HepG2 (cell line): Measurements from ENCODE around the gene TLR5. TPM values are rescaled to one million over a fixed set of nuclear protein-coding genes. Genes with fewer than 3 reads are reported as not detected.
A peak's percentile ranks its signal among the peaks of the same experiment; 100 is the strongest.

Source experiments
- BRD4 ChIP-seq: sonication (generic); formaldehyde crosslinking; IDR thresholded peaks from 2 replicates; pipeline ENCODE4 v1.4.0; 2020; ENCODE audit warnings: missing genetic modification reagents
- FOSL2 ChIP-seq: sonication (generic); formaldehyde crosslinking; IDR thresholded peaks from 2 replicates; pipeline ENCODE4 v1.4.0; 2020; ENCODE audit warnings: missing genetic modification reagents
- IKZF4 ChIP-seq: sonication (generic); formaldehyde crosslinking; IDR thresholded peaks from 2 replicates; pipeline ENCODE4 v1.5.1; 2020; ENCODE audit warnings: borderline replicate concordance, mild to moderate bottlenecking, low read depth, missing genetic modification reagents; ENCODE audit errors: not compliant biosample characterization
- SMC3 ChIP-seq: IDR thresholded peaks from 2 replicates; pipeline ENCODE4 v1.6.1; 2011; ENCODE audit warnings: low read length, improper control_type of control experiment
- ZNF138 ChIP-seq: sonication (generic); formaldehyde crosslinking; IDR thresholded peaks from 2 replicates; pipeline ENCODE4 v1.5.0; 2020; ENCODE audit warnings: mild to moderate bottlenecking, low read depth, missing genetic modification reagents
- ZNF282 ChIP-seq: fragments of 450-650 bp; IDR thresholded peaks from 2 replicates; pipeline ENCODE4 v1.6.1; 2018; ENCODE audit not compliant: partially characterized antibody
- ZNF33B ChIP-seq: sonication (generic); formaldehyde crosslinking; IDR thresholded peaks from 2 replicates; pipeline ENCODE4 v1.5.1; 2020; ENCODE audit warnings: mild to moderate bottlenecking, missing genetic modification reagents
- polyA plus RNA-seq, 8 experiments: library from polyadenylated mRNA; depleted of rRNA in 3 of 8; stranded (reverse) in 7 of 8; unstranded in 1 of 8; fragments of >200 nt; fragmentation: Illumina TruSeq in 4 of 8; extraction: Trizol in 4 of 8; gene quantifications; 2 replicates each; pipeline versions ENCODE4 v1.2.1 to v1.2.3, GENCODE V29; 2011 to 2016; ENCODE audit warnings: low read depth in 4 of 8, missing spikeins in 1 of 8, mixed read lengths in 1 of 8; ENCODE audit not compliant: insufficient read depth in 1 of 8
- total RNA-seq, 5 experiments: library from RNA; depleted of rRNA; stranded (reverse); fragments of >200 nt; fragmentation: Illumina TruSeq; extraction: Trizol; gene quantifications; 2 replicates each; pipeline ENCODE4 v1.2.3, GENCODE V29; 2016; ENCODE audit warnings: low read depth in 1 of 5
- TF ChIP-seq, protein P1 (sequence below): sonication (generic); formaldehyde crosslinking; IDR thresholded peaks from 2 replicates; pipeline ENCODE4 v1.4.0; 2020; ENCODE audit warnings: missing genetic modification reagents, borderline replicate concordance
- TF ChIP-seq, protein P2 (sequence below): sonication (generic); formaldehyde crosslinking; IDR thresholded peaks from 2 replicates; pipeline ENCODE4 v1.4.0; 2020; ENCODE audit warnings: missing genetic modification reagents, borderline replicate concordance
- TF ChIP-seq, protein P3 (sequence below): sonication (generic); formaldehyde crosslinking; IDR thresholded peaks from 2 replicates; pipeline ENCODE4 v1.8.0; 2022; ENCODE audit warnings: missing genetic modification reagents, mild to moderate bottlenecking, inconsistent platforms, borderline replicate concordance
- TF ChIP-seq, protein P4 (sequence below): sonication (generic); formaldehyde crosslinking; IDR thresholded peaks from 2 replicates; pipeline ENCODE4 v1.8.1; 2023; ENCODE audit warnings: mild to moderate bottlenecking, missing genetic modification reagents
- TF ChIP-seq, protein P5 (sequence below), 2 experiments: sonication (generic) in 1 of 2; formaldehyde crosslinking in 1 of 2; IDR thresholded peaks; 2 replicates each; pipeline versions ENCODE4 v1.4.0 to v1.6.1; 2016 to 2020; ENCODE audit warnings: borderline replicate concordance in 1 of 2, low read depth in 1 of 2, mild to moderate bottlenecking in 1 of 2, missing genetic modification reagents in 1 of 2
- TF ChIP-seq, protein P6 (sequence below): IDR thresholded peaks from 2 replicates; pipeline ENCODE4 v1.6.1; 2018; ENCODE audit warnings: missing genetic modification reagents

The TLR5 gene
- total and polyA plus RNA-seq, 2 of the 13 experiments (the other 11 are each of a cell fraction or from before 2014, with no cell fraction given) = not detected

DNA sequence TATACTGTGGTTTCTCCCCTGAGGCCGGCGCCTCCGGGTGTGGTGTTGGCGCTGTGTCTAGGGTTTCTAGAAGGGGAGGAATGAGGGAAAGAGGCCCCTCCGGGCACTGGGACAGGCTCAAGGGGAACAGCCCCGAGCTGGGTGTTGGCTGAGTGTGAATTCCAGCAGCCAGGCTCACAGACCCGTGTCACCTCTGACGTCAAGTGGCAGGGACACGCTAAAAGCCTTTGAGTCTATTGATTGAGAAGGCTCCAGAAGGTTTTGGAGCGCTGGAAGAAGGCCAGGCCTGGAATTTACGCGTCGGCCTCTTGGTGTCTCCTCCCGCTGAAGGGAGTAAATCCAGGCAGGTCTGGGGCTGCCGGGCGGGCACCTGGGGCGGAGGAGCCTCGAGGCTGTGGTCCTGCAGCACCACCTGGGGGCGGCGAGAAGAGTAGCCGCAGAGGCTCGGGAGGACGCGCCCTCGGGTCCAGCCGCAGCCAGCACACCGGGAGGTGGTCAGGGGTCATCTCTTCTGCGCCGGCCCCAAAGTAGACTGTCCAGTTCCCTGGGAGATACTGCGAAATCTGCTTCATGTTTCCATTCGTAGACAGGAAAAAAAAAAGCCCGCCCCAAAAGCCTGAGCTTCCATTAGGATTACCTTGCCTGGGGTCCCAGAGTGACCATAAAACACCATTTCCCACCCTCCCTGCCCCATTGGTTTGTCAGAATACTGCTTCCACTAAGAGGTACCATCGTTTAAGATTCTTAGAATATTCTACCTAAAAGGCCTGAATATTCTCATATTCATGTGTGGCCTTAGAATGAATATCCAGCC lies 61.7 kb downstream of the TLR5 start (continued):
- TF ChIP-seq, protein P1, sequence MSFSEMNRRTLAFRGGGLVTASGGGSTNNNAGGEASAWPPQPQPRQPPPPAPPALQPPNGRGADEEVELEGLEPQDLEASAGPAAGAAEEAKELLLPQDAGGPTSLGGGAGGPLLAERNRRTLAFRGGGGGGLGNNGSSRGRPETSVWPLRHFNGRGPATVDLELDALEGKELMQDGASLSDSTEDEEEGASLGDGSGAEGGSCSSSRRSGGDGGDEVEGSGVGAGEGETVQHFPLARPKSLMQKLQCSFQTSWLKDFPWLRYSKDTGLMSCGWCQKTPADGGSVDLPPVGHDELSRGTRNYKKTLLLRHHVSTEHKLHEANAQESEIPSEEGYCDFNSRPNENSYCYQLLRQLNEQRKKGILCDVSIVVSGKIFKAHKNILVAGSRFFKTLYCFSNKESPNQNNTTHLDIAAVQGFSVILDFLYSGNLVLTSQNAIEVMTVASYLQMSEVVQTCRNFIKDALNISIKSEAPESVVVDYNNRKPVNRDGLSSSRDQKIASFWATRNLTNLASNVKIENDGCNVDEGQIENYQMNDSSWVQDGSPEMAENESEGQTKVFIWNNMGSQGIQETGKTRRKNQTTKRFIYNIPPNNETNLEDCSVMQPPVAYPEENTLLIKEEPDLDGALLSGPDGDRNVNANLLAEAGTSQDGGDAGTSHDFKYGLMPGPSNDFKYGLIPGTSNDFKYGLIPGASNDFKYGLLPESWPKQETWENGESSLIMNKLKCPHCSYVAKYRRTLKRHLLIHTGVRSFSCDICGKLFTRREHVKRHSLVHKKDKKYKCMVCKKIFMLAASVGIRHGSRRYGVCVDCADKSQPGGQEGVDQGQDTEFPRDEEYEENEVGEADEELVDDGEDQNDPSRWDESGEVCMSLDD (CRISPR knock-in tag) = no peak
- peak; percentile 68 for TF ChIP-seq SMC3
- TF ChIP-seq IKZF4 = no peak
- peak; percentile 47; the same call in 1 of the 2 replicates for TF ChIP-seq FOSL2
- TF ChIP-seq, protein P2, sequence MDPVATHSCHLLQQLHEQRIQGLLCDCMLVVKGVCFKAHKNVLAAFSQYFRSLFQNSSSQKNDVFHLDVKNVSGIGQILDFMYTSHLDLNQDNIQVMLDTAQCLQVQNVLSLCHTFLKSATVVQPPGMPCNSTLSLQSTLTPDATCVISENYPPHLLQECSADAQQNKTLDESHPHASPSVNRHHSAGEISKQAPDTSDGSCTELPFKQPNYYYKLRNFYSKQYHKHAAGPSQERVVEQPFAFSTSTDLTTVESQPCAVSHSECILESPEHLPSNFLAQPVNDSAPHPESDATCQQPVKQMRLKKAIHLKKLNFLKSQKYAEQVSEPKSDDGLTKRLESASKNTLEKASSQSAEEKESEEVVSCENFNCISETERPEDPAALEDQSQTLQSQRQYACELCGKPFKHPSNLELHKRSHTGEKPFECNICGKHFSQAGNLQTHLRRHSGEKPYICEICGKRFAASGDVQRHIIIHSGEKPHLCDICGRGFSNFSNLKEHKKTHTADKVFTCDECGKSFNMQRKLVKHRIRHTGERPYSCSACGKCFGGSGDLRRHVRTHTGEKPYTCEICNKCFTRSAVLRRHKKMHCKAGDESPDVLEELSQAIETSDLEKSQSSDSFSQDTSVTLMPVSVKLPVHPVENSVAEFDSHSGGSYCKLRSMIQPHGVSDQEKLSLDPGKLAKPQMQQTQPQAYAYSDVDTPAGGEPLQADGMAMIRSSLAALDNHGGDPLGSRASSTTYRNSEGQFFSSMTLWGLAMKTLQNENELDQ (CRISPR knock-in tag) = no peak
- TF ChIP-seq, protein P3, sequence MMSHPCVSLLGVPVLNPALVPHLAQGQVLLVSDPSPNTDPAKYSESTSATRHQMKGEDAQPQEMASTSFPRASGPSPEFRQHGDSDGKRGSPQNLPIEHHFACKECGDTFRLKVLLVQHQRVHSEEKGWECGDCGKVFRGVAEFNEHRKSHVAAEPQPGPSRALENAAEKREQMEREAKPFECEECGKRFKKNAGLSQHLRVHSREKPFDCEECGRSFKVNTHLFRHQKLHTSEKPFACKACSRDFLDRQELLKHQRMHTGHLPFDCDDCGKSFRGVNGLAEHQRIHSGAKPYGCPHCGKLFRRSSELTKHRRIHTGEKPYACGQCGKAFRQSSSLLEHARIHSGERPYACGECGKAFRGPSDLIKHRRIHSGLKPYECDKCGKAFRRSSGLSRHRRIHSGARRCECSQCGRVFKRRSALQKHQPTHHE (CRISPR knock-in tag) = peak; percentile 85; the same call in 1 of the 2 replicates
- TF ChIP-seq ZNF282 = no peak
- TF ChIP-seq BRD4 = no peak
- no peak; the same call in 1 of the 2 replicates for TF ChIP-seq ZNF138 (CRISPR knock-in tag)
- TF ChIP-seq, protein P4, sequence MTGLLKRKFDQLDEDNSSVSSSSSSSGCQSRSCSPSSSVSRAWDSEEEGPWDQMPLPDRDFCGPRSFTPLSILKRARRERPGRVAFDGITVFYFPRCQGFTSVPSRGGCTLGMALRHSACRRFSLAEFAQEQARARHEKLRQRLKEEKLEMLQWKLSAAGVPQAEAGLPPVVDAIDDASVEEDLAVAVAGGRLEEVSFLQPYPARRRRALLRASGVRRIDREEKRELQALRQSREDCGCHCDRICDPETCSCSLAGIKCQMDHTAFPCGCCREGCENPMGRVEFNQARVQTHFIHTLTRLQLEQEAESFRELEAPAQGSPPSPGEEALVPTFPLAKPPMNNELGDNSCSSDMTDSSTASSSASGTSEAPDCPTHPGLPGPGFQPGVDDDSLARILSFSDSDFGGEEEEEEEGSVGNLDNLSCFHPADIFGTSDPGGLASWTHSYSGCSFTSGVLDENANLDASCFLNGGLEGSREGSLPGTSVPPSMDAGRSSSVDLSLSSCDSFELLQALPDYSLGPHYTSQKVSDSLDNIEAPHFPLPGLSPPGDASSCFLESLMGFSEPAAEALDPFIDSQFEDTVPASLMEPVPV = no peak
- TF ChIP-seq ZNF33B = 0 out of 2 replicates have a peak, but pooled peaks have one; percentile 41
- TF ChIP-seq, protein P5, sequence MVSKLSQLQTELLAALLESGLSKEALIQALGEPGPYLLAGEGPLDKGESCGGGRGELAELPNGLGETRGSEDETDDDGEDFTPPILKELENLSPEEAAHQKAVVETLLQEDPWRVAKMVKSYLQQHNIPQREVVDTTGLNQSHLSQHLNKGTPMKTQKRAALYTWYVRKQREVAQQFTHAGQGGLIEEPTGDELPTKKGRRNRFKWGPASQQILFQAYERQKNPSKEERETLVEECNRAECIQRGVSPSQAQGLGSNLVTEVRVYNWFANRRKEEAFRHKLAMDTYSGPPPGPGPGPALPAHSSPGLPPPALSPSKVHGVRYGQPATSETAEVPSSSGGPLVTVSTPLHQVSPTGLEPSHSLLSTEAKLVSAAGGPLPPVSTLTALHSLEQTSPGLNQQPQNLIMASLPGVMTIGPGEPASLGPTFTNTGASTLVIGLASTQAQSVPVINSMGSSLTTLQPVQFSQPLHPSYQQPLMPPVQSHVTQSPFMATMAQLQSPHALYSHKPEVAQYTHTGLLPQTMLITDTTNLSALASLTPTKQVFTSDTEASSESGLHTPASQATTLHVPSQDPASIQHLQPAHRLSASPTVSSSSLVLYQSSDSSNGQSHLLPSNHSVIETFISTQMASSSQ (IDR thresholded peaks at IDR 0.05; ENCODE audit: low read depth) = no peak
- TF ChIP-seq, protein P5 (CRISPR knock-in tag; IDR thresholded peaks at IDR 0.05; ENCODE audit: borderline replicate concordance) = no peak
- TF ChIP-seq, protein P6, sequence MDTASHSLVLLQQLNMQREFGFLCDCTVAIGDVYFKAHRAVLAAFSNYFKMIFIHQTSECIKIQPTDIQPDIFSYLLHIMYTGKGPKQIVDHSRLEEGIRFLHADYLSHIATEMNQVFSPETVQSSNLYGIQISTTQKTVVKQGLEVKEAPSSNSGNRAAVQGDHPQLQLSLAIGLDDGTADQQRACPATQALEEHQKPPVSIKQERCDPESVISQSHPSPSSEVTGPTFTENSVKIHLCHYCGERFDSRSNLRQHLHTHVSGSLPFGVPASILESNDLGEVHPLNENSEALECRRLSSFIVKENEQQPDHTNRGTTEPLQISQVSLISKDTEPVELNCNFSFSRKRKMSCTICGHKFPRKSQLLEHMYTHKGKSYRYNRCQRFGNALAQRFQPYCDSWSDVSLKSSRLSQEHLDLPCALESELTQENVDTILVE (CRISPR knock-in tag) = no peak
